Measurements from ENCODE around the gene CTSC.
"Not testable (repeated sequence)": the region's sequence is repeated elsewhere in the genome, so short reads cannot be mapped to it uniquely, and the experiment has no call there.

Gene CTSC

DNA sequence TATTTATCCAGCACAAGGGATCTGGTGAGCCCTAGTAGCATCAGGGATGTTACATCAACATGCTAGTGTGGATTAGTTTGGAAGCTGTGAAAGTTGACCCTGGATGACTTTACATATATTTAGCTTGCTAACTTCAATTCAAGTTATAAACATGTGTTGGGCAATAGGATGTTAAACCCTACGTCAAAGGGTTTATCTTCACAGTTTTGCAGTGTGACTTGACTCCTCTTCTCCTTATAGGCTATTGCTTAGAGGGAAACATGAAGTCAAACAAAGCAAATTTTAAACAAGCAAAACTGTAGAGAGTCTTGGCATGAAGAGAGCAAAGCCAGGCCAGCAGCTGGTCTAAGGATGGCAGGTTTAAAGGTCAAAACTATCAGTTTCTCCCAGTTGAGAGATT is 11.3 kb upstream of the CTSC start:
- no peak for DNase-seq

DNA sequence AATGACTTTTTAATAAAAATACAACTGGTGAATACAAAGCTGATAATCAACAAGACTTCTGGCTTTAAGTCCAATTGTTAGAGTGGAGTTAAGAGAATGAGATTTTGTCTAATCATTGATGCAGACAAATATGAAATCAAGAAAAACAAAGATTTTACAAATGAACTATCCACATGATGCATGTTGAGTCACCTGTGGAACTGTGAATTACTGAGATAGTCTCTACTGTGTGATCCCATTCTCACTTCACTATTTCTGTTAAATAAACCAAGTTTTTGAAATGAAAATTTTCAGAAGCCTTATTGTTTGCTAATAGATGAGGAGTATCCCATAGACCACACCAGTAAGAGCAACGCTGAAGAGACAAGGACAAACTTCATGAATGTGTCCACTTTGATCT is 8.4 kb upstream of the CTSC start:
- no peak for DNase-seq

DNA sequence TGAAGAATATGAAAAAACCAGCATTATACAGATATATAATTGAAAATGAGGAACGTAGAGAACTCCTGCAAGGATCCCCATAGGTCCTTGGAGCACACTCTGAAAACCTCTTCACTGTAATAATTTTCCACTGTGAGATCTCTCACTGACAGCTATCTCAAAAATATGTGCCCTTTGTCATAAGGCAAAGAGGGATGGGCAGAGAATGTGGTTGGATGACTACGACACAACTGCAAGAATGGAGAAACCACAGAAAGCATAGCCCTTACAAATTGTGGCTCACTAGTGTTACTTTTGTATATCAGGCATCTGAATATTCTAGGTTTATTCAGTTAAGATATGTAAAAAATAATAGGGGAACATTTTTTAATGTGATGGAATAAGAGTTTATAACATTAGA is 7.9 kb upstream of the CTSC start:
- no peak for DNase-seq

DNA sequence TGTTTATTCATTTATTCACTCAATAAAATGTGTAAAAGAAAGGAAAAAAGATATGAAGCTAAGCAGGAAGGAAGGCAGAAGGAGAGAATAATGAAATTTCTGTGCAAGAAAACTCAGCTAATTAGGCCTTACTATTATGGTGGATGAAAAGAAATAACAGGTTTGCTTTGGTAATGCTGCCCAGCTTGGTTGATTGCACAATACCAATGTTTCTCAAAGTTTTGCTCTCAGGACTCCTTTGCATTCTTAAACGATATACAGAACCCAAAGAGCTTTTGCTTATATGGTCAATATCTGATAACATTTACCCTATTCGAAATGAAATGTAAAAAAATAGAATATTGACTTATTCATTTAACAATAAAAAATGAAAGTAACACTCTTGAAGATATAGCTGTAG is 7.3 kb upstream of the CTSC start:
- no peak for DNase-seq

DNA sequence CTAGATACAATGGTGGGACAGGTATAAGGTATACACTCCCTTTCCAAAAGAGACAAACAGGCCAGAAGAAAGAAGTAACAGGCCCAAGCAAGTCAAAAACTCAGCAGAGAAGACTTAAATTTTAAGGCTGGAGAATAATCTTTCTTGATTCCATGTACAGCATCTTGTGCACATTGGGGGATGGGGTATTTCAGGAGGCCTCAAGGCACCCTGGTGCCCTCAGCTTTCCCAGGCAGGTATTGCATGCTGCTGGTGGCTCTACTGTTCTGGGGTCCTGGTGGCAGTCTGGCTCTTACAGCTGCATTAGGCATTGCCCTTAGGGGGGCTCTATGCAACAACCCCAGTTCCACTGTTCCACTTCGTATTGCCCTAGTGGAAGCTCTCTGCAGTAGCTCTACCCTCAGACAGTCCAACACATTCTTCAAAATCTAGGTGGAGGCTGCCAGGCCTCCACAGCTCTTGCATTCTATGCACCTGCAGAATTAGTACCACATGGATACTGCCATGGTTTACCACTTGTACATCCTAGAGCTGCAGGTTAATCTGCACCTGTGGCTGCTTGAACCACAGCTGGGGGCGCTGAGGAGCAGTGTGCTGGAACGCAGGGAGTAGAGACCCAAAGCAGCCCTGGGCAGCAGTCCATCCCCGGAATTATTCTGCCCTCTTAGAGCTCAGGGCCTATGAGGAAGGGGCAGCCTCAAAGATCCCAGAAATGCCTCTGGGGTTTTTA is 4.2 kb upstream of the CTSC start:
- DNase-seq = no peak

DNA sequence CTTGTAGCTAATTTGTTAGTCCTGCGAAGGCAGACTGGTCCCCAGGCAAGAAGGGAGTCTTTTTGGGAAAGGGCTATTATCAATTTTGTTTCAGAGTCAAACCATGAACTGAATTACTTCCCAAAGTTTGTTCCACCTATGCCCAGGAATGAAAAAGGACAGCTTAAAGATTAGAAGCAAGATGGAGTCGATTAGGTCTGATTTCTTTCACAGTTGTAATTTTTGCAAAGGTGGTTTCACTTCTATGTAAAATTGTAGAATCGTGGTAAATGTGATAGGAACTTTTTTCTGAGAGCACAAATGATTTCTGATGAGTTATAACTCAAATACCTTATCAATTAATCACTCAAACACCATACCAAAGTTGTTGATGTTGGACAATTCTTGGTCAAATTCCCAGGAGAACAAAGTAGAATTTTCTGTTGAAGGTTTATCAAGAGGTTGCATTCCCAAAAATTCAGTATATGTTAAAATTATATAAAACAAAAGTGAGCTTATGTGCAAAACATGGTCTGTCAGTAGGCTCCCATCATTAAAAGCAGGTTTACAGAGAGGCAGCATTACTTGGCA is 2.9 kb upstream of the CTSC start:
- DNase-seq = no peak

DNA sequence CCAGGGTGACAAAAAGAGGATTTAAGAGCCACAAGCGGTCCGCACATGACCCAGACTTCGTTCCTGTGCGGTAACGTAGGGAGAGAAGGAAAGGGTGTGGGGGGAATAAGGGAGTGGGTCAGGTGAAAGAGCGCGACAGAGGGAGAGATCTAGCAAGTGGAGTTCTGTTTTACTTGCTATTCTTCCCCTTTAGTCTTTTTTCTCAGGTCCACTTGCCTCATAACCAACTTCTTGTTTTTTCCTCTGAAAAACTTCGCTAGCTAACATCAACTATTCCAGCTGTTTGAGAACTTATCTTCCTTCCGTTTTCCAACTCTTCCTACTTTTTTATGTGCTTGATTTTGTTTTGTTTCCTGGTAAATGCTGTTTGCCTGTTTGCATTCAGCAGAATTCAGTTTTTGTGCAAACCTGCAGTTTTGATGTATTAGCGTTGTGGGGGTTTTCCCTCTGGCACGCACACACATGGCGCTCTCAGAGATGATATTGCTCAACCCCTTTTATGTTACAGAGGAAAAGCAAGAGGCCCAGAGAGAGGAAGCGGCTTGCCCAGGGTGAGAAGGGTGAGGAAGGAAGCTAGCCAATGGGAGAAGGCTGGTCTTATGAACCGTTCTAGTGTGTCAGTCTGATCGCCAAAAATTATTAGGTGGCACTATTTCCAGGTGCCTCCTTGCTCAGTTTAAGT is 592 bp upstream of the CTSC start:
- DNase-seq = peak; percentile 64

DNA sequence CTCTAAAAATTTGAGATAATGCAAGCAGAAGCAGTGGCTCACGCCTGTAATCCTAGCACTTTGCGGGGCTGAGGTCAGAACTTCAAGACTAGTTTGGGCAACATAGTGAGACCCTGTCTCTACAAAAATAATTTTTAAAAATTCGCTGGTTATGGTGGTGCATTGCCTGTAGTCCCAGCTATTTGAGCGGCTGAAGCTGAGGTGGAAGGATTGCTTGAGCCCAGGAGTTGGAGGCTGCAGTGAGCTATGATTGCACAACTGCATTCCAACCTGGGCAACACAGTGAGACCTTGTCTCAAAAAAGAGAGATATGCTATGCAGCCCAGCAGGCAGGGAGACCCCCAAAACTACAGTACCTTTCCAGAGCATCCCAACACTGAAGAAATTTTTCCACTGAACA is 2.3 kb downstream of the CTSC start:
- DNase-seq = no peak

DNA sequence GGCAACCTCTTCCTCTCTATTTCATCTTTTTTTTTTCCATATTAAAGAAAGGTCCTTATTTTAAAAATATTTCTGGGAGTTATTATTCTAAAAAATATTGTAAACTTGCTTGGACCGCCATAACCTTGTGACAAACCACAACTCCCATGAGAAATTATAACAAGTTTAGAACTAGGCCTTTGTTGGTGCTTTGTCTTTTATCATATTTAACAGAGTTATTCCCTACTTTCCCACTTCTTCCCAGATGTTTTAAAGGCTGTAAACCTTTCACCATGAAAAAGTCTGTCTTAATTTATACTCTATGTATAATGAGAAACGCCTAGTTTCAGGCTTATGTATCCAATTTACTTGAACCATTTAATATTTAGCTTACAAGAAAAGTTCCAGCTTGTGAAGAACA is 3.7 kb downstream of the CTSC start:
- DNase-seq = no peak

DNA sequence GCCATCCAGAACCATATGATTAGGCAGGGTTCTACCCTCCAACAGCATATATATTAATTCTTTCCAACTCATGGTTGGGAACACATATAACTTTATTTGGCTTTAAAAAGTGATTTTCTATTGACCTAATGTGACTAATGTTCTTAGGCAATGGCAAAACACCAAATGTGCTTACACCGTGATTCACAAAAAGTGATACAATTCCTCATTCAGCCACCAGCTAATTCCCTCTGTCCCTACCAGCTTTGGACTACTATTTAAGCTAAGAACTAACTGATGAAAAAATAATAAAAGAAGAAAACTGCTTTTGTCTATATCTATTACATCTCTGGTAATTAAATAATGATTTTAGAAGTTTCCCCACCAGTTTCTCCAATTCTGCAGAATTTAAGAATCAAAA is 4.7 kb downstream of the CTSC start:
- no peak for DNase-seq

DNA sequence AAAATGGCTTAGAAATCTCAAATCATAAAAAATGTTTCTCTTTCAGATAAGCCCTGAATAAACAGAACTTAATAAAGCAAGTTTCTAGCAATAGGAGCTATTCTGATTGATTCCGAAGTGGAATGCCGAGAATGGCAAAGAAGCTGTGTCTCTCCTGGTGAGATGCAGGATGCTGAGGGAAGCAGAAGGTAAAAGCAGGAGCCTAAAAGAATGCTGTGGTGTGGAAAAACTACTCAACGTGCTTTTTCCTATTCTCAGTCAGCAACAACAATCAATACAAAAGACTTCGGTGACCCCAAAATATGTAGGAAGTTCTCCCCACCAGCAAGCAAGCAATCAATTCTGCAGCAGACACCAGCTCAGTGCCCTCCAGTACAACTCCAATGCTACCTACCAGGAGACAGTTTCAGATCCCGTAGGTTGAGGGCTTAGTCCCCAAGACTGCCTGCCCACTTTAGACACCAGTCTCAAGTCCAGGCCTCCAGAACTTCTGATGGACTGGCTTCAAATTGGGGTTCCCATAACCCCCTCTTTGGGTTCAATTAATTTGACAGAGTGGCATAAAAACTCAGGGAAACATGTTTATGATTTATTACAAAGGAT is 6.6 kb downstream of the CTSC start:
- no peak for DNase-seq

DNA sequence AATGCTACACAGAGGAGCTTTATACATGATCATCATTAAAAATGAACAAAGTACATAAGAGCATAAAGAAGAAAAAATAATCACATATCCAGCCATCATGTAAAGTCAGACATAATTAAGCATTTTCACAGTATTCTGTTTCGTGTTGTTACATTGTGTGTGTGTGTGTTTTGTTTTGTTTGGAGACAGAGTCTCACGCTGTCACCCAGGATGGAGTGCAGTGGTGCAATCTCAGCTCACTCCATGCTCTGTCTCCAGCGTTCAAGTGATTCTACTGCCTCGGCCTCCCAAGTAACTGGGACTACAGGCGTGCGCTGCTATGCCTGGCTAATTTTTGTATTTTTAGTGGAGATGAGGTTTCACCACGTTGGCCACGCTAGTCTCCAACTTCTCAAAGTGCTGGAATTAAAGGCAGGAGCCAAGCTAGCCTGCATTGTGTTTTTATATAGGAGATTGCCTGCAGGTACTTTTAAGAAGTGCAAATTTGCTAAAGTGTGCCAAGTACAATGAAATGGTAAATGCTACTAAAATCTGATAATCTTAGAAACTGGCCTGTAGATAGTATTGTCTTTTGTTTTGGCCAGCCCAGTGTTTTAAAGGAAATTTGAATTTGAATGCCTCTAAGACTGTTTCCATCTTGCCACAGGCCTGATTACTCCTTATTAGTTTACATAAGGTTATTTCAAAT is 7.8 kb downstream of the CTSC start:
- no peak for DNase-seq

DNA sequence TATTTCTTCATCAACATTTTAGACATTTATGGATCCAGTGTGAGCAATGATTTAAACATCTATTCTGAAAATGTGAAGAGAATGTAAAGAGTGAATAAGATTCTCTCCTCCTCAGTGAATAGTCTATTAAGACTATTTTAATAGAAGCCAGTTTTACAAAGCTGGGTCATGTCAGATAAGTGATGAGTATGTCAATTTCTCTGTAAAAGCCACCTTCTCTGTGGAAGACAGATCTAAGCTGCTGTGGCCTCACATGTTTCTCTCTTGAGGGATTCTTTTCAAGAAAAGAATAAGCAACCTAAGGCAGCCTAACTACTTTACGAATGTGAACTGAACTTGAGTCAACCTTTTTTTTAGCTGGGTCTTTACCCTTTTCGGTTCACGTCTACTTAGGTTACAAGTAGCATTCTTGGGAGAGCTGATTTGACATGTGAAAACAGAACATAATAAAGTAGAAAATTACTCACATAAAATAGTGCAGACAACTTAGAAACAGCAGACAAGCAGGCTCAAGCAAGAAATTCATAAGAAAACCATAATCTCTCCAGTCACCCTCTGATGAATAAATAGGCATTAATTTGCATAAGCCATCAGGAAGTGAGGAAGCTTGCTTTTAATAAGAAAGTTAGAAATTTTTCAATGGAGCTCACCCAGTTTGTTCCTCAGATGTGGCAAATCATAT is 9.9 kb downstream of the CTSC start:
- no peak for DNase-seq

DNA sequence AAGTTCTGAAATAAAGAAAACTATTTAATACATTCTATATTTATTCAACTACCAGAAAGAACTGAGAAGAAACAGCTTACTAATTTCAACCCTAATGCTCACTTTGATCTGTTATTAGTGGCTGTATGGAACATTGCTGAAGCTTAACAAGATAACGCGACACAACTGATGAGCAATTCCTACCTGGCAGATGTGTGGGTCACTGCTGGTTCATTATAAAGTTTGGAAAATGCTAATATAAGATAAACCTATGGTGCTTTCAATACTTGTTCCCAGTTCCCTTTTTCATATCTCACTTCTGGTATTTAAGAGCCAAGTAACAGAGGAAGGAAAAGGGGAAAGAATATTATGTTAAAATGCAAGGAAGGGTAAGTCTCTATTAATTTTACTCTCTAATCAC is 10.5 kb downstream of the CTSC start:
- no peak for DNase-seq

DNA sequence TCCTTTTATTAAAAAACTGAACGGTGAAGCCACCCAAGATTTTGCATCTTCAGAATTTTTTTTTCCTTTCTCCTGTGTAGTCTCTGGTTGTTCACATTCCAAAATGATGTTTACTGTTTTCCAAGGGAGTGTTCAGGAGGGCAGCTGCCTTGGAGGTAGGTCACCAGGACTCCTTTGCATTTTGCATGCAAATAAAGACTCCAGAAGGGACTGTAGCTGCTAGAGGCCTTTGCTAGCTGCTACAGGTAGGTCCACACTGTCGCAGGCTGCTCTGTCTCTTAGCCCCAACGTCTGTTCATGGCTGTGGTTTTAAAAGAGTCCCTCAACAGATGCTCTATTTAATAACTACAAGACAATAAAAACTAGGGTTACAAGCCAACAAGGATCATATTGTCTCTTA is 11.4 kb downstream of the CTSC start:
- DNase-seq = no peak

DNA sequence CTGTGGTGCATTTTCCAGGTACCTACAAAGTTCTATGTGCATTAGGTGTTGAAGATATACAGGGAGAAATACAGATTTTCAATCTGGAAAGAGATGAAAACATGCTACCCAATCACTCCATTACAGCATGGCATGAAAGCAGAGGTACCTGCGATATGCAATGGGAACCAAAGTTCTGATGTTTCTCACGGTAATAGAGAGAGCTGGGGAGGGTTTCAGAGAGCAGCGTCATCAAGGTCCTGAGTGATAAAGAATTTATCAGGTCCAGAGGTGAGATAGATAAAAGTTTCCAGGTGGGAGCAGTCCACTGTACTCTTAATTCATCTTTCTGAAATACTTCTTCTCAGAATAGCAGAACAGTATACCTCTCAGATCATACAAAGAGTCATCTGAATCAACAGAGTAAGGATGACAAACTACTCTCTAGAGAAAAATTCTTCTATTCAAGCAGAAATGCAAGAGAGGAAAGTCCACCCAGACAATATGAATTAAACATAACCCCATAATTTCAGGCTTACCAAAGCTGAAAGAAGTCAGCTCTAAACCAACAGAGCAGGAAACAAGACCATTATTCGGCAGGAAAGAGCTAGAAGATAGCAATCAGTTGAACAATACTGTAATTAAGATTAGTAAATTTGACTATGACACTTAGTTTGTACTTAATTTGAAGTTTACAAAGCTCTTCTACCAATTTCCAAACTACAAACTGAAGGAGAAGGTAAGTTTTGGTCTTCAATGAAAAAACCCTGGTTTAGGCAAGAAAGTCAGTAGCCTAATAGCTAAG is 12.8 kb downstream of the CTSC start:
- no peak for DNase-seq

DNA sequence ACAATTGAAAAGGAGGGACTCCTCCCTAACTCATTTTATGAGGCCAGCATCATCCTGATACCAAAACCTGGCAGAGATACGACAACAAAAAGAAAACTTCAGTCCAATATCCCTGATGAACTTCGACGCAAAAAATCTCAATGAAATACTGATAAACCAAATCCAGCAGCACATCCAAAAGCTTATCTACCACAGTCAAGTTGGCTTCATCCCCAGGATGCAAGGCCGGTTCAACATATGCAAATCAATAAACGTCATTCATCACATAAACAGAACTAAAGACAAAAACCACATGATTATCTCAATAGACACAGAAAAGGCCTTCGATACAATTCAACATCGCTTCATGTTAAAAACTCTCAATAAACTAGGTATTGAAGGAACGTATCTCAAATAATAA is 14.7 kb downstream of the CTSC start:
- not testable (repeated sequence) for DNase-seq

DNA sequence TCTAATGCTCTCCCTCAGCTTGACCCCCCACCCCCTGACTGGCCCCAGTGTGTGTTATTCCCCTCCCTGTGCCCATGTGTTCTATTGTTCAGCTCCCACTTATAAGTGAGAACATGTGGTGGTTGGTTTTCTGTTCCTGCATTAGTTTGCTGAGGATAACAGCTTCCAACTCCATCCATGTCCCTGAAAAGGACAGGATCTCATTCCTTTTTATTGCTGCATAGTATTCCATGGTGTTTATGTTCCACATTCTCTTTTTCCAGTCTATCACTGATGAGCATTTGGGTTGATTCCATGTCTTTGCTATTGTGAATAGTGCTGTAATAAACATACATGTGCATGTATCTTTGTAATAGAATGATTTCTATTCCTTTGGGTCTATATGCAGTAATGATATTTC is 16.1 kb downstream of the CTSC start:
- not testable (repeated sequence) for DNase-seq

DNA sequence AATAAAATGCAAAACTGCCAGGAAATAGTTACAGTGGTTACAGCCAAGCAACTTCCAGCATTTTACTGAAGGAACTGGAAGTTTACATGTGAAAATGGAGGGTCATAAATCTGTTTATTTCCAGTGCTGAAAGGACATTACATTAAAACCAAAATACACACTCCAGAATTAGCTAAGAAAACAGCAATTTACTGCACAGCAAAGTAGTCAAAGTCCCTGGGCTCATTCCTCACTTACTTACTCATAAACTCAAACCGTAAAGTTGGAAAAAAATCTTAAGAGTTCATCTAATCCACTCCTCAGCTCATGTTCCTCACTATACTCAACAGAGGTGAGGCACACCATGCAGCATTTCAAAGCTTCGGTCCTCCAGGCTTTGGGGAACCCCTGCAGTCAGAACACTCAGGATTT is 17.4 kb downstream of the CTSC start:
- no peak for DNase-seq

DNA sequence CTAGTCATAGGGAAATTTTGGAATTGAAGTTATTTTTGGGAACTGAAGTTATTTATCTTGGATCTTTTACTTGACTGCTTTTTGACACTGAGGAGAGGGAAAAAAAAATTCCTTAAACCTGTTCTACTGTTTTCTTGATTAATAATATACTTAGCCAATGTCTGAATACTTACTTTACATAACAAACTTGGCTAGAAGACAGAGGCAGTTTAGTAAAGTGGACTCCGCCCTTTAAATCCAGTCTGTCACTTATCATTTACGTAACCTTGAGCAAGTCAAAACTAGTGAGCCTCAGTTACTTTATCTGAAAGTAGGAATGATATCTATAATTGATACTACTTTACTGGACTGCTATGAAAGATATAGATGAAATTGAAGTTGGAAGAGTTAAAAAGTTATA is 19.5 kb downstream of the CTSC start:
- DNase-seq = no peak

DNA sequence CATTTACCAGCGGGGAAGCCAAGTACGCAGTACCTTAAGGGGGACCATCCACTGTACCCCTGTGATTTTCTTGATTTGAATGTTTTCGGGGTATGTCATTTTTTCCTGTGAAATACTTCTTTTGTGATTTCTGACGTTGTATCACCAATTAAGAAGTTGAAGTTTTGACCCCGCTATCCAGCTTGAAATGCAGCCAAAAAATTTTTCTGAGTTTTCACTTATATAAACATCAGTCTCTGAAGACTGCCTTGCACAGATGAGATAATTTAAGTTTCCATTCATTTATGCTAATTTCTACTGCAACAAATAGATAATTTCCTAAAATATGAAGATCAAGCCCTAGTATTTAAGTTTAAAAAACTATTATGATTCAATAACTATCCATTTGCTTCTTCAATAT is 20.0 kb downstream of the CTSC start:
- no peak for DNase-seq

DNA sequence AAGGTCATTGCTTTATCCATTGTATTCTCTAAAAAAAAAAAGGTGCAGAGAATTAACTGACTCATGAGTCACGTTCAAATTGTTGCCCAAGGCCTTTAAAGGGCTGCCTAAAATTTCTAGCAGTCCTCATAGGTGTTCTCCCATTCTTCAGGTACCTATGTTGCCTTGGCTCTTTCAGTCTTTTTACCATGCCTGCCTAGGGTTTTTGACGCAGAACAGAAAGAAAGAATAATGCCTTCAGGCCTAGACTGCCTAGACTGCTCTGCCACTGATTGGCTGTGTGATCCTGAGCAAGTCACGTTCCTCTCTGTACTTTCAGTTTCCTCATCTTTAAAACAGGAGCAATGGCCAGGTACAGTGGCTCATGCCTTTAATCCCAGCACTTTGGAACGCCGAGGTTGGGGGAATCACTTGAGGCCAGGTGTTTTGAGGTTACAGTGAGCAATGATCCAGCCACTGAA is 21.5 kb downstream of the CTSC start:
- no peak for DNase-seq

All from CD4-positive, alpha-beta T cell treated with Interferon gamma for 1 hour (primary cell).